Measurements from ENCODE around the gene EIF3D.

DNA sequence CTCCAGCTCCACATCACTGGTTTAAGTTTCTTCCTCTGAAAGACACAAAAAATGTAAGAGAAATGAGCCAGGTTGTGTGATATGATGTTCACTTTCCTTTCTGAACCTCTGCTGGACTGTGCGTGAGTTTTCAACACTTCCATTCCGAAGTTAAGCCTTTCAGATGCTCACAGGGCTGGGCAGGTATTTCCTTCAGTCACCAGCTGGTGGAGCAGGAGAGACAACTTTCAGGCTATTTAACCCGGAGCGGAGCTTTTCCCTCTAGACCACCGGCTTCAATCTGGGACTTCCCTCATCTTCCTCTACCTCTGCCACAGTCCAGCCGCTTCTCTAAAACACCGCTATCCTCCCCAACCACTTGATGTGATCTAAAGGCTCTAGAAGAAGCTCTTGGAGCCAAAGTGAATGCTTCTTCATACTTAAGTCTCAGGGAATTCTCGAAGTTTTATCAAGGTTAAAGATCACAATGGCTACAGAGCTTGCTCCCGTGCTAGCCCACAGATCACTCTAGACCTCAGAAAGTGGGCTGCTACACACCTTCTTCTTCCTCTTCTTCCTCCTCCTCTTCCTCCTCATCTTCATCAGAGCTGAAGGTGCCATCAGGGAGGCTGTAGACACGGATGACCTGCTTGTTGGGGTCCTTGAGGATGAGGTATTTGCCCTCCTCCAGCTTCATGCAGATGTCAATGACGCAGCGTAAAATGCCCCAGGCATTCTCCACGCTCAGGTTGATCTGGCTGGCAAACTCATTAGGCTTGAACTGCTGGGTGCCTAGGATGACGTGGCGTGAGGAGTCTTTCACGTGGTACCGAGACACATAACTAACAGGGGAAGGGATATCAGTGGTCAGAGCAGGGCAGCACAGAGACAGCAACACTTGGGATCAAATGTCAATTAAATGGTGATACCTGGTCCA is 17.7 kb downstream of the EIF3D start:
- TF ChIP-seq, protein P1, sequence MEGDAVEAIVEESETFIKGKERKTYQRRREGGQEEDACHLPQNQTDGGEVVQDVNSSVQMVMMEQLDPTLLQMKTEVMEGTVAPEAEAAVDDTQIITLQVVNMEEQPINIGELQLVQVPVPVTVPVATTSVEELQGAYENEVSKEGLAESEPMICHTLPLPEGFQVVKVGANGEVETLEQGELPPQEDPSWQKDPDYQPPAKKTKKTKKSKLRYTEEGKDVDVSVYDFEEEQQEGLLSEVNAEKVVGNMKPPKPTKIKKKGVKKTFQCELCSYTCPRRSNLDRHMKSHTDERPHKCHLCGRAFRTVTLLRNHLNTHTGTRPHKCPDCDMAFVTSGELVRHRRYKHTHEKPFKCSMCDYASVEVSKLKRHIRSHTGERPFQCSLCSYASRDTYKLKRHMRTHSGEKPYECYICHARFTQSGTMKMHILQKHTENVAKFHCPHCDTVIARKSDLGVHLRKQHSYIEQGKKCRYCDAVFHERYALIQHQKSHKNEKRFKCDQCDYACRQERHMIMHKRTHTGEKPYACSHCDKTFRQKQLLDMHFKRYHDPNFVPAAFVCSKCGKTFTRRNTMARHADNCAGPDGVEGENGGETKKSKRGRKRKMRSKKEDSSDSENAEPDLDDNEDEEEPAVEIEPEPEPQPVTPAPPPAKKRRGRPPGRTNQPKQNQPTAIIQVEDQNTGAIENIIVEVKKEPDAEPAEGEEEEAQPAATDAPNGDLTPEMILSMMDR (IDR thresholded peaks at IDR 0.05; ENCODE audit: low read length), result peak; percentile 58
- TF ChIP-seq EZH2 (IDR thresholded peaks at IDR 0.05; ENCODE audit: borderline replicate concordance, low read length), result no peak

Data from OCI-LY1 (cell line).